ENCODE results near the gene KLF11. TPM values are rescaled to one million over a fixed set of nuclear protein-coding genes. Genes with fewer than 3 reads are reported as not detected.

Gene KLF11
- total and polyA plus RNA-seq, 10 donors = 5.4 to 46.1 (median 30.1) TPM

- Histone ChIP-seq H3K27ac (no peak overlapping the region), H3K36me3 (no peaks in the 10 kb centered on the region), H3K9me3 (no peaks in the 10 kb centered on the region), H3K4me1 (peaks cover 16 to 43% (median 27%) of the 10 kb centered on the region in 6 donors), H3K4me3 (no peak overlapping the region), H3K27me3 (replicated peaks in 1 of 7) (no peaks in the 10 kb centered on the region)
- WGBS, 5 donors = 82 to 94% (median 90%) methylated on average over 3 to 8 of the region's 8 CpGs
- intact Hi-C loops (cut with DNase I; ENCODE audit: low total_unique reads) = no loop called here
- TF ChIP-seq POLR2A (IDR thresholded peaks at IDR 0.05) (no peak), POLR2AphosphoS5 (IDR thresholded peaks at IDR 0.05) (no peak), CTCF (IDR thresholded peaks at IDR 0.05 in 8 of 11, conservative IDR thresholded peaks at IDR 0.05 in 3 of 11) (no peak)
- DNase-seq = no peak
These were observed 16.3 kb upstream of the KLF11 start for GRCh38 chr2:10026940-10027569.

- H3K36me3 ChIP-seq = no peaks in the 10 kb centered on the region
- H3K27ac ChIP-seq = peak overlapping the region in 6 of 8 donors; percentile 70 to 84 (median 82)
- H3K4me1 ChIP-seq = peaks cover 16 to 49% (median 27%) of the 10 kb centered on the region in 6 donors
- H3K27me3 ChIP-seq (replicated peaks in 1 of 7) = no peaks in the 10 kb centered on the region
- H3K4me3 ChIP-seq = no peak overlapping the region
- TF ChIP-seq POLR2A (IDR thresholded peaks at IDR 0.05) = no peak
- no peak for TF ChIP-seq POLR2AphosphoS5 (IDR thresholded peaks at IDR 0.05)
- TF ChIP-seq CTCF (IDR thresholded peaks at IDR 0.05 in 8 of 11, conservative IDR thresholded peaks at IDR 0.05 in 3 of 11) = no peak
- no peaks in the 10 kb centered on the region for H3K9me3 ChIP-seq
- intact Hi-C loops (cut with DNase I; ENCODE audit: low total_unique reads) = no loop called here
- DNase-seq = no peak
- WGBS, 5 donors = 90 to 94% (median 92%) methylated on average over 13 to 16 of the region's 16 CpGs
These were observed 15.6 kb upstream of the KLF11 start for GRCh38 chr2:10027660-10028330.

- no peaks in the 10 kb centered on the region for H3K27me3 ChIP-seq (replicated peaks in 1 of 7)
- DNase-seq = no peak
- TF ChIP-seq POLR2A (IDR thresholded peaks at IDR 0.05) = no peak
- TF ChIP-seq POLR2AphosphoS5 (IDR thresholded peaks at IDR 0.05) = no peak
- TF ChIP-seq CTCF (IDR thresholded peaks at IDR 0.05 in 8 of 11, conservative IDR thresholded peaks at IDR 0.05 in 3 of 11) = no peak
- H3K4me3 ChIP-seq = no peak overlapping the region
- WGBS, 5 donors = 76 to 83% (median 78%) methylated on average over 16 of the region's 16 CpGs
- no peaks in the 10 kb centered on the region for H3K9me3 ChIP-seq
- H3K36me3 ChIP-seq = no peaks in the 10 kb centered on the region
- peaks cover 16 to 55% (median 27%) of the 10 kb centered on the region in 6 donors for H3K4me1 ChIP-seq
- intact Hi-C loops (cut with DNase I; ENCODE audit: low total_unique reads) = no loop called here
- H3K27ac ChIP-seq = peak overlapping the region in 7 of 8 donors; percentile 3 to 84 (median 82)
These were observed 14.9 kb upstream of the KLF11 start for GRCh38 chr2:10028407-10028987.
